GM18502 (cell line): Measurements from ENCODE around the gene COL6A6.

Experiments used
- ATAC-seq: cut with Tn5 transposase; IDR thresholded peaks from one replicate; pipeline ENCODE4 v1.9.1; 2021; ENCODE audit warnings: mild to moderate bottlenecking; ENCODE audit not compliant: unreplicated experiment, poor library complexity

The COL6A6 gene

GRCh38 chr3:130516645-130517512, at the start of gene COL6A6:
Gene COL6A6 (plus strand): TSS chr3:130517177. CDS start chr3:130560365, 43,188 bp downstream.
- ATAC-seq = no peak

GRCh38 chr3:130468311-130468710, 48.7 kb upstream of the COL6A6 start:
- no peak for ATAC-seq

GRCh38 chr3:130470126-130470525, 46.9 kb upstream of the COL6A6 start:
- ATAC-seq = no peak

GRCh38 chr3:130473416-130473815, 43.6 kb upstream of the COL6A6 start:
- ATAC-seq = no peak

- no peak for ATAC-seq
Measured at GRCh38 chr3:130480736-130481135, 36.2 kb upstream of the COL6A6 start.

- no peak for ATAC-seq
Measured at GRCh38 chr3:130488288-130488687, 28.7 kb upstream of the COL6A6 start.

- ATAC-seq = no peak
Measured at GRCh38 chr3:130488769-130489450, 28.1 kb upstream of the COL6A6 start.

GRCh38 chr3:130490241-130490640, 26.7 kb upstream of the COL6A6 start:
- no peak for ATAC-seq

- ATAC-seq = no peak
Measured at GRCh38 chr3:130491431-130491830, 25.5 kb upstream of the COL6A6 start.

GRCh38 chr3:130504701-130505100, 12.3 kb upstream of the COL6A6 start:
- ATAC-seq = no peak

- no peak for ATAC-seq
Measured at GRCh38 chr3:130506031-130506430, 10.9 kb upstream of the COL6A6 start.

- ATAC-seq = no peak
Measured at GRCh38 chr3:130507746-130508145, 9.2 kb upstream of the COL6A6 start.

- no peak for ATAC-seq
Measured at GRCh38 chr3:130509008-130509407, 8.0 kb upstream of the COL6A6 start.

- ATAC-seq = no peak
Measured at GRCh38 chr3:130514681-130515080, 2.3 kb upstream of the COL6A6 start.

- no peak for ATAC-seq
Measured at GRCh38 chr3:130515755-130516154, 1.2 kb upstream of the COL6A6 start.

- ATAC-seq = no peak
Measured at GRCh38 chr3:130517602-130518001, 625 bp downstream of the COL6A6 start.

GRCh38 chr3:130519754-130520153, 2.8 kb downstream of the COL6A6 start:
- no peak for ATAC-seq

- no peak for ATAC-seq
Measured at GRCh38 chr3:130522399-130522798, 5.4 kb downstream of the COL6A6 start.

- ATAC-seq = no peak
Measured at GRCh38 chr3:130527426-130527825, 10.4 kb downstream of the COL6A6 start.

- no peak for ATAC-seq
Measured at GRCh38 chr3:130528120-130528519, 11.1 kb downstream of the COL6A6 start.

GRCh38 chr3:130529486-130530215, 12.7 kb downstream of the COL6A6 start:
- no peak for ATAC-seq
